22Rv1 (cell line): Measurements from ENCODE around the gene UBE3B.

ENCODE experiments used
- H3K27ac ChIP-seq: fragments of 450-650 bp; 2 replicates; pipeline ENCODE4 v1.5.1; 2017
- ZFX ChIP-seq: fragments of 450-650 bp; IDR thresholded peaks from 2 replicates; pipeline ENCODE4 v1.6.1; 2017; ENCODE audit warnings: antibody characterized with exemption, borderline replicate concordance
- TF ChIP-seq, protein P1 (sequence below): fragments of 450-650 bp; IDR thresholded peaks from 2 replicates; pipeline ENCODE4 v1.5.1; 2017; ENCODE audit warnings: mild to moderate bottlenecking

UBE3B gene

DNA sequence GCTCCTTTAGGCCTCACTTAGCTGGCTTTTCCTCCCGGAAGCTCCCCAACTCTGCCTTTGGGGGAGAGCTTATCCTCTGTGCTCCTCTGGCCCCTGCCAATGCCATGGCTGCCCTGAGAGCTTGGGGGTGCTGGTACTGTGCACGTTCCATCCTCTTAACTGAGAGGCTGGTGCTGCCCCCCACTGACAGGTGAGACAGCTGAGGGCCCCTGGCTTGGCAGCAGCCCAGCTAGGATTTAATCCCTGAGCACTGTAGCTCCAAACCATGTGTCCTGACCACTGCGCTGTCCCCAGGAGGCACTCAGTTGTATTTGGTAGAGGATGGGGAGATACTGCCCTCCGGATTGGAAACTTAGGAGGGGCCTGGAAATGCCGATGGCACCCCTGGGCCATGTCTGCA, 46.1 kb downstream of the UBE3B start:
- no peak overlapping the region for H3K27ac ChIP-seq

GRCh38 chr12:109524466-109525278, 47.2 kb downstream of the UBE3B start:
- no peak overlapping the region for H3K27ac ChIP-seq
- no peak for TF ChIP-seq ZFX
- TF ChIP-seq, protein P1, sequence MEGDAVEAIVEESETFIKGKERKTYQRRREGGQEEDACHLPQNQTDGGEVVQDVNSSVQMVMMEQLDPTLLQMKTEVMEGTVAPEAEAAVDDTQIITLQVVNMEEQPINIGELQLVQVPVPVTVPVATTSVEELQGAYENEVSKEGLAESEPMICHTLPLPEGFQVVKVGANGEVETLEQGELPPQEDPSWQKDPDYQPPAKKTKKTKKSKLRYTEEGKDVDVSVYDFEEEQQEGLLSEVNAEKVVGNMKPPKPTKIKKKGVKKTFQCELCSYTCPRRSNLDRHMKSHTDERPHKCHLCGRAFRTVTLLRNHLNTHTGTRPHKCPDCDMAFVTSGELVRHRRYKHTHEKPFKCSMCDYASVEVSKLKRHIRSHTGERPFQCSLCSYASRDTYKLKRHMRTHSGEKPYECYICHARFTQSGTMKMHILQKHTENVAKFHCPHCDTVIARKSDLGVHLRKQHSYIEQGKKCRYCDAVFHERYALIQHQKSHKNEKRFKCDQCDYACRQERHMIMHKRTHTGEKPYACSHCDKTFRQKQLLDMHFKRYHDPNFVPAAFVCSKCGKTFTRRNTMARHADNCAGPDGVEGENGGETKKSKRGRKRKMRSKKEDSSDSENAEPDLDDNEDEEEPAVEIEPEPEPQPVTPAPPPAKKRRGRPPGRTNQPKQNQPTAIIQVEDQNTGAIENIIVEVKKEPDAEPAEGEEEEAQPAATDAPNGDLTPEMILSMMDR, result no peak

More for the DNA sequence above, 46.1 kb downstream of the UBE3B start:
- TF ChIP-seq, protein P1, result no peak
- no peak for TF ChIP-seq ZFX

GRCh38 chr12:109525279-109525585, 47.8 kb downstream of the UBE3B start:
- TF ChIP-seq, protein P1, result no peak
- TF ChIP-seq ZFX, result no peak
- H3K27ac ChIP-seq, result no peak overlapping the region

DNA sequence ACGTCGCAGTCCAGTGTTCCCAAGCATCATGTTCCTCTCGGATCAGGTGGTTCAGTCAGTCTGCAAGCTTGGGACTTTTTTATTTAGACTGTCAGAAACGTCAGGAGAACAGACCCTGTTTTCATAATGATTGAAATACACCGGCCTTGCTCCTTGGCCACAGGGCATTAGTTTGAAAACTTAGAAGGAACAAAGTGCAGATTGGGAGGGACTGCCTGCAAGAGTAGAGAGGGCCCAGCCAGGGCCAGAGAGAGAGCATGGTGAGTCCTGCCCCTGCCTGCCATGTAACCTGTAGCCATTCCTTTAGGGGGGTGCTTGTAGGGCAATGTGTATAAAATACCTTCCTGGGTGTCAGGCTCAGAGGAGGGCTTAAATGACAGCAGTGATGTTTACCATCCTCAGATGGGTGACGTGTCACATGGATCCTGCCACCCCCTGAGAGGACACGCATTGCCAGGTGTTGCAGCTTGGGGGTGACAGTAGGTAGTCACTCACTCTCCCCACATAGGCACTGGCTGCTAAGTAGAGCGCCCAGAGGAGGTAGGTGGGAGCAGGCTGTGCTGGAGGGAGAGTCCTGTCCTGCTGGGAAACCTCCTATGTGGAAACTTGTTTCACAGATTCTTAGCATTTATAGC, 50.2 kb downstream of the UBE3B start:
- TF ChIP-seq, protein P1, result no peak
- no peak for TF ChIP-seq ZFX
- H3K27ac ChIP-seq, result no peak overlapping the region

- no peak overlapping the region for H3K27ac ChIP-seq
- TF ChIP-seq, protein P1, result no peak
- no peak for TF ChIP-seq ZFX
These were observed 52.5 kb downstream of the UBE3B start for GRCh38 chr12:109529691-109530640.

- TF ChIP-seq, protein P1, result no peak
- no peak for TF ChIP-seq ZFX
- H3K27ac ChIP-seq, result no peak overlapping the region
These were observed 54.0 kb downstream of the UBE3B start for GRCh38 chr12:109531411-109531810.
